Activated effector memory CD4-positive, alpha-beta T cell treated with Interleukin-2 at 50 U/mL for 16 hours (primary cell): ENCODE results near the gene UNC93A.
"Not testable (repeated sequence)": the region's sequence is repeated elsewhere in the genome, so short reads cannot be mapped to it uniquely, and the experiment has no call there.

Experiments used
- DNase-seq: peaks from one replicate; pipeline ENCODE4 v3.0.0-alpha.2; 2020

Gene UNC93A

GRCh38 chr6:167290786-167291622, at the start of gene UNC93A:
UNC93A (plus strand) TSS chr6:167291315; CDS start chr6:167291490, 175 bp downstream.
- no peak for DNase-seq

GRCh38 chr6:167241321-167242134, 49.6 kb upstream of the UNC93A start:
- DNase-seq: not testable (repeated sequence)

DNA sequence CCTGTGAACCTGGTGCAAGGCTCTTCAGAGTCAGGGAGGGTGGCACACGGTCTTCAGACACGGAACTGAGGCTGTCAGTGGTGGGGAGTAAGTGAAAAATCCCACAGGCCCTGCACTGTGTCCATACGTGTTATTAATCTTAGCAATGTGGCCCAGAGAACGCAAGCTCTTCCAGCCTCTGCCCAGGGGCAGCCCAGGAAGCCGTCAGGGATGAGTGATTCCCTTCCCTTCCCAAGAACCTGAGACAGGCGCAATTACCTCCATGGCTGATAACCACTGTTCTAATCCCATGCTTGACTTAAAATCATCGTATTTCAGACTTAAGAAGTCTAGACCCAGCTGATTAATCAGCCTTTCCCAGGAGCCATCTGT, 49.0 kb upstream of the UNC93A start:
- not testable (repeated sequence) for DNase-seq

- not testable (repeated sequence) for DNase-seq
Observed at GRCh38 chr6:167242511-167243051, 48.5 kb upstream of the UNC93A start.

DNA sequence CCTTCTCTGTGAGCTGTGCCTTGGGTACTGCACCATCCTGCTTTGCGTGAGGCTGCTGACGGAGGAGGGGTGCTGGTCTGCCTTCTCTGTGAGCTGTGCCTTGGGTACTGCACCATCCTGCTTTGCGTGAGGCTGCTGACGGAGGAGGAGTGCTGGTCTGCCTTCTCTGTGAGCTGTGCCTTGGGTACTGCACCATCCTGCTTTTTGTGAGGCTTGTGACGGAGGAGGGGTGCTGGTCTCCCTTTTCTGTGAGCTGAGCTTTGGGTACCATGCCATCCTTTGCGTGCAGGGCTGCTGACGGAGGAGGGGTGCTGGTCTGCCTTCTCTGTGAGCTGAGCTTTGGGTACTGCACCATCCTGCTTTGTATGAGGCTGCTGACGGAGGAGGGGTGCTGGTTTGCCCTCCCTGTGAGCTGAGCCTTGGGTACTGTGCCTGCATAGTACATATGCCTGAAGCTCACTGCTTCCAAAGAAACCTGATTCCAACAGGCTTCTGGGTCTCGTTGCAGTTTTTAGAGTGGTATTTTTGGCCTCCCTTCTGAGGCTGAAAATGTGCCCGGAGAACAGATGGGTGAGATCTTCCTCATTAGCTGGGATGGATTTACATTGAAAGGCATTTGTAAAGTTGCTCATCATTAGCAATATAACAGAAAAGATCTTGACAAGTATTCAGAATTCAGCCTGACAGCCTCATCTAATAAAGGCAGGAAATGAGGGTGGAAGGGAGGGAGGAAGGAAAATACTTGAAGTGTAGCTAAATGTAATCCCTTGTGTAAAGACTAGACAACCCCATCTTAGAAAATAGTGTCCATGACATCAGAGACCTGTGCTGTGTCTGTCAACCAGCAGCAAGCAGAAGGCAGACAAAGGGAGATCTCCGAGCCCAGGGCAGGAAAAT, 46.8 kb upstream of the UNC93A start:
- DNase-seq: no peak

- DNase-seq: no peak
Observed at GRCh38 chr6:167244991-167245390, 46.1 kb upstream of the UNC93A start.

- DNase-seq: no peak
Observed at GRCh38 chr6:167245591-167245990, 45.5 kb upstream of the UNC93A start.

DNA sequence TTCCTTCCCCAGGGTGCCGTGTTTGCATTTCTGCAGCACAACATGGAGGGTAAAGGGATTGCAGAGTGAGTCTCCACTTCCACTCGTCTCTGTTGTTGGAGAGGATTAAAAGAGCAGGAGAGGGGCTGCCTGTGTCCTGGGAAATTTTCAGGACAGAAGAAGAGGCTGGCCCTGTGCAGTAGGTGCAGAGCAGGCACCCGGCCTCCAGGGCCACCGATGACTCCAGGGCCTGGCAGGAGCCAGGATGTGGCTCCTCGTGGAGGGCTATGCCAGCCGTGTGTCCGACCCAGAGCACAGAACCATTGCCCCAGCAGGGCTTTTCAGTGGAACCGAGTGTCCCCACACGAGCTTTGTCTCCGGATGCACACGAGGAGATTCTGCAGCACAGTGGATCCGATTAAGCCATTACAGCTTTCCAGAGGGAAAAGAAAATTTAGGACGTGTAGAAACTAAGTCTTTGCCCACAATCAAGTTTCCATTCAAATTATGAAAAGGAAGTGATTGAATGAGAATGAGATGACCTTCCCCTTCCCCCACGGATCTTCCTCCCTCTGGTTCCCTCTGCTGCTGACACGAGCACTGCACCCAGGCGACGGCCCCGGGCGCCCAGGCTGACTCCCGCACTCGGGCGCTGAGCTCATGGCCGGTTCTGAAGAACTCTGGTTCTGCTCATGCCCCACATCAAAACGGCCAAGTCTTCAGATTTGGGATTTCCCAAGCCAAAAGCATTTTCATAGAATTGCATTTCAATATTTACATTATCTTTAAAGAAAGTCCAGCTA, 43.1 kb upstream of the UNC93A start:
- no peak for DNase-seq

- DNase-seq: not testable (repeated sequence)
Observed at GRCh38 chr6:167248878-167249455, 42.1 kb upstream of the UNC93A start.

DNA sequence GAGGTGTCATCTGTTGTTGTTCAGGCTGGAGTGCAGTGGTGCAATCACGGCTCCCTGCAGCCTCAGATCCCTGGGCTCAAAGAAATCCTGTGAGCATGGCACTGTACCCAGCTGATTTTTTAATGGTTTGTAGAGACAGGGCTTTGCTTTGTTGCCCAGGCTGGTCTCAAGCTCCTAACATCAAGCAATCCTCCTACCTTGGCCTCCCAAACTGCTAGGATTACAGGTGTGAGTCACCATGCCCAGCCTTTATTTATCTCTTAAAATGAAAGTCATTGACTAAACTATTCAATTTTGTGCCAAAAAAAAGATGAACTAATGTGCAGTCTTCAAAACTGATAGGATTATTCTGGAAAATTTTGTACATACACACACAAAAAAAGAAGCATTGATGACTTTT, 38.8 kb upstream of the UNC93A start:
- DNase-seq: no peak

DNA sequence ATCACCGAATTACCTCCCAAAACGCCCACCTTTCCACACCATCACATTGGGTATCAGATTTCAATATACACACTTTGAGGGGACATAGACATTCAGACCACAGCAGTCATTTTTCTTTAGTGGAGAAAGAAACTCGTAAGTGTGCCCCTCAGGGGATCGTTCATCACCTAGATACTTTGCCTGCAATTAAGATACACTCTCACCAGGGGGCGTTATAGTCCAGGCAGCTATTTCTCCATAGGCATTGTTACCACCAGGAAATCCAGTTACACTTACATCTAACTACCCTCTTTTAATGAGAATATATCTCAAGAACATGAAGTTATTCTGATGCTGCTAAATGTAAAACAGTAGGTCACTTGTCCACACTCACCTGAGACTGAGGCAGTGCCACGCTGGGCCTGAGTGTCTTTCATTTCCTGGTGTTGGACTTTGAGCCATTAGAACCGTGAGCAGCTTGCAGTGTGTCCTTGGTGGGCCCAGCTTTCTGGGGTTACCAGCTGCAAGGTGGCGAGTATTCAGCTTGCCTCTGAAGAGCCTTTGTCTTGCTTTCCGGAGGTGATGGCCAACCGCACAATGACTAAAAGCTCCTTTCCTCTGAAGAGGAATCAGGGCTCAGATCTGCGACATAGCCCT, 35.1 kb upstream of the UNC93A start:
- DNase-seq: no peak

DNA sequence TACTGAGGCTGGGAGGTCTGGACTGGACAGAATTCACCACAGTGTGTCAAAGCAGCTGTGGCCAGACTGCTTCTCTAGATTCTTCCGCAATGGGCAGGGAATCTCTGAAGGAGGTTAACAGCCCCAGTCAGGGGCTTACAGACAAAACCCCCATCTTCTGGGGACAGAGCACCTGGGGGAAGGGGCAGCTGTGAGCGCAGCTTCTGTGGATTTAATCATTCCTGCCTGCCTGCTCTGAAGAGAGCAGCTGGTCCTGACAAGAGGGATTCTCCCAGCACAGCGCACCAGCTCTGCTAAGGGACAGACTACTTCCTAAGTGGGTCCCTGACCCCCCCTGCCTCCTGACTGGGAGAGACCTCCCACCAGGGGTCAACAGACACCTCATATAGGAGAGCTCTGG, 32.5 kb upstream of the UNC93A start:
- DNase-seq: no peak

- not testable (repeated sequence) for DNase-seq
Observed at GRCh38 chr6:167266057-167266829, 24.9 kb upstream of the UNC93A start.

DNA sequence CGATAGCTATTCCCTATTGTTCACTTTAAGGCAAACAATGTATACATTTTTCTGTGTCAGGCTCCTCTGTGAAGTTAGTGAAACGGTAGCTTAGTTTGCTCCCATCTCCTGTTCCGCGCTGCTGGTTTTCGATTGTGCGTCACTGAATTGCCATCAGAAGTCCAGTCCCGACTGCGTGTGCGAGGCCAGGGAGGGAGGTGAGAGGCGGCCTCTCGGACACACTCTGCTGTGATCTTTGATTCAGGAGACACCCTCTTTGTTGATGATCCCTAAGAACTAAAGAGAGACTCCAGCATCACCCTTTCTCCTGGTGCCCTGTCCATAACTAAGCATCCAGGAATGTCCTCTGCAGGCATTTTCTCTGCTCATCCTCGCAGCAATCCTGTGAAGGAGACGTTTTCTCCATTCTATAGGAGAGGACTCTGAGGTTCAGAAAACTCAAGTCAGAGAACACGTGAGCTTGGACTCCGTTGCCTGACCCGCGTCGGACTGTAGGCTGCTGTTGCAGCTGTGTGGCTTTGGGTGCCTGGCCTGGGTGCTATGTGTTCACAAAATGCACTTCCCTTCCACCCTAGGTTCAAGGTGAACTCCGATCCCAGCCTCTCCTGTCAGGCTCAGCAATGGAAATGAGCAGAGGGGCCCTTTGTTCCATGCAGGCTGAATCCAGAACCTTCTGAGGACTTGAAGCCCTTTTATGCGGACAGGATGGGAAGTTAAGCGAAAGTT, 24.1 kb upstream of the UNC93A start:
- no peak for DNase-seq

DNA sequence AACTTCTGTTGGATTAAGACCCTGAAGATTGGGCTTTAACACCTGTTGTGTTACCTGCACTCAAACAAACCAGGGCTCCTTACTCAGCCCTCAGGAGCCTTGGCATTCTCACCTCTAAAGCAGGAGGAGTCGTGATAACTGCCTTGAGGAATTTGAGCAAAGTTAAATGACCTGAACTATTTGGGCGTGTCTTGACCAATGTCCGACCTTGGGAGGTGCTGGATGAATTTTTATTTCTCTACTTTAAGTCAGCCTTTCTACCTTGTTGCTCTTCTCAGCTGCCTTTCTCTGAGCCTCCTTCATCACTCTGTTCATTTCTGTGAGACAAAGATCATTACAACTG, 23.6 kb upstream of the UNC93A start:
- DNase-seq: not testable (repeated sequence)

GRCh38 chr6:167267921-167268401, 23.2 kb upstream of the UNC93A start:
- no peak for DNase-seq

GRCh38 chr6:167268683-167269280, 22.3 kb upstream of the UNC93A start:
- no peak for DNase-seq

GRCh38 chr6:167270499-167271311, 20.4 kb upstream of the UNC93A start:
- no peak for DNase-seq
